ENCODE measurements around the gene SLC39A11. TPM values are rescaled to one million over a fixed set of nuclear protein-coding genes. Genes with fewer than 3 reads are reported as not detected.

Gene SLC39A11
- total and polyA plus RNA-seq, 2 of the 13 experiments (the other 11 are each of a cell fraction or from before 2014, with no cell fraction given): 17.2 to 31.5 TPM

DNA sequence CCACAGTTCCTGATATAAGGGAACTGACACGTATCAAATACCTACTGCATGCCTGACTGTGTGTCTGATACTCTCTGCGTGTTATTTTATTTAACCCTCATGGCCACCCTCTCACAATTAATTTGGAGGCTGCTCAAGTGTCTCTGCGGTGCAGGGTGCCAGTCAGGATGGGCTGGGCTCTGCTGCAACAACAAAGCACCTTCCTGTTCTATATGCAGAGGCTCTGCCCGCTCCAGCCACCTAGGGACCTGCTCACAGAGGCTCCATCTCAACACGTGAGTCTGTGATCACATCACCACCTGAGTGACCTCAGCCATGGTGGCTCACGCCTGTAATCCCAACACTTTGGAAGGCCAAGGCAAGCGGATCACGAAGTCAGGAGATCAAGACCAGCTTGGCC is 87.1 kb downstream of the SLC39A11 start:
- in situ Hi-C loops (cut with HindIII; ENCODE audit: extremely low pct_ligation_motif_present, low pct_unique_long_range_greater_than_20kb) (no loop called here), intact Hi-C loops (cut with micrococcal nuclease; ENCODE audit: unreplicated experiment) (no loop called here)
- no TSS peak for BruUV-seq (replicated peaks)
- Histone ChIP-seq H3K9me3 (ENCODE audit: low read length) (no peaks in the 10 kb centered on the region), H3K4me2 (ENCODE audit: low read depth, low read length) (no peak overlapping the region), H3K27me3 (ENCODE audit: control insufficient read depth in 1 of 2, insufficient read depth in 2 of 2, low read length in 2 of 2) (no peaks in the 10 kb centered on the region), H3K4me3 (replicated peaks in 1 of 3; ENCODE audit: insufficient read depth in 1 of 3, low read depth in 2 of 3, low read length in 3 of 3) (no peak overlapping the region), H3K4me1 (ENCODE audit: insufficient read depth, low read length) (peaks cover 14% of the 10 kb centered on the region), H3K79me2 (ENCODE audit: insufficient read depth, low read length) (no peaks in the 10 kb centered on the region), H2AFZ (ENCODE audit: low read length) (no peak overlapping the region), H4K20me1 (ENCODE audit: insufficient read depth, low read length) (no peaks in the 10 kb centered on the region), H3K36me3 (replicated peaks in 1 of 2; ENCODE audit: control insufficient read depth in 1 of 2, insufficient read depth in 2 of 2, low read length in 2 of 2) (no peaks in the 10 kb centered on the region), H3K9ac (ENCODE audit: insufficient read depth, low read depth, low read length) (no peak overlapping the region), H3K27ac (ENCODE audit: extremely low read length, insufficient read depth, low read length) (no peak overlapping the region)
- FAIRE-seq (no peak), DNase-seq (ENCODE audit: low spot score) (no peak), ATAC-seq (no peak)
- ChIA-PET CTCF (ENCODE audit: low intra/inter-chr PET ratio, low total read pairs) (no interaction called here), POLR2A (no interaction called here)
- peak; percentile 95 for TF ChIP-seq ZNF12 (CRISPR knock-in tag; IDR thresholded peaks at IDR 0.05)
- TF ChIP-seq ATF7-NPFF (CRISPR knock-in tag; IDR thresholded peaks at IDR 0.05; ENCODE audit: low read depth): no peak
- 82% methylated on average over 8 of the region's 8 CpGs for WGBS (ENCODE audit: low lambda C conversion rate)

DNA sequence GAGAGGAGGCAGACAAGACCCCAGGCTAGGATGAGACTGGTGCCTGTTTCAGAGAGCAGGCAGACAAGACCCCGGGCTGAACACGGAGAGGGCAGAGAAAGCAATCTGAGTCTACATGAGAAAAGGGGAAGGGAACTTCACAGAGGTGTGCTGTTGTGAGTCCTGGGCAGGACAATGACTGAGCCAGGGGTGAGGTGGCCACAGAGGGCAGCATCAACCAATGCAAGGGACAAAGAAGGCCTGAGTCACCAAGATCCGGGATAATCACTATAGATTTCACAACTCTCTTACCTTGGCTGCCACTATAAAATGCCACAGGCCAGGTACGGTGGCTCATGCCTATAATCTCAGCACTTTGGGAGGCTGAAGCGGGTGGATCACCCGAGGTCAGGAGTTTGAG is 89.0 kb downstream of the SLC39A11 start:
- intact Hi-C loops (cut with micrococcal nuclease; ENCODE audit: unreplicated experiment): loop anchor here (1.0 kb wide), 2 partner anchors 181 to 184 kb away; no protein-coding TSS in a partner anchor
- no peak overlapping the region for H3K9ac ChIP-seq (ENCODE audit: insufficient read depth, low read depth, low read length)
- no peak overlapping the region for H3K4me2 ChIP-seq (ENCODE audit: low read depth, low read length)
- WGBS (ENCODE audit: low lambda C conversion rate): 71% methylated on average over 6 of the region's 6 CpGs
- ATAC-seq: peak; percentile 87
- peaks cover 7% of the 10 kb centered on the region for H3K4me1 ChIP-seq (ENCODE audit: insufficient read depth, low read length)
- H4K20me1 ChIP-seq (ENCODE audit: insufficient read depth, low read length): no peaks in the 10 kb centered on the region
- H3K27ac ChIP-seq (ENCODE audit: extremely low read length, insufficient read depth, low read length): no peak overlapping the region
- CTCF ChIA-PET (ENCODE audit: low intra/inter-chr PET ratio, low total read pairs): interaction anchor here (1.1 to 1.5 kb wide), 2 partner anchors 153 to 186 kb away, joined by 3 read pairs; no protein-coding TSS in a partner anchor
- H3K27me3 ChIP-seq (ENCODE audit: control insufficient read depth in 1 of 2, insufficient read depth in 2 of 2, low read length in 2 of 2): no peaks in the 10 kb centered on the region
- no peak overlapping the region for H2AFZ ChIP-seq (ENCODE audit: low read length)
- POLR2A ChIA-PET: no interaction called here
- DNase-seq (ENCODE audit: low spot score): peak; percentile 41
- no peak overlapping the region for H3K4me3 ChIP-seq (replicated peaks in 1 of 3; ENCODE audit: insufficient read depth in 1 of 3, low read depth in 2 of 3, low read length in 3 of 3)
- no peak for FAIRE-seq
- H3K9me3 ChIP-seq (ENCODE audit: low read length): no peaks in the 10 kb centered on the region
- no TSS peak for BruUV-seq (replicated peaks)
- no peaks in the 10 kb centered on the region for H3K36me3 ChIP-seq (replicated peaks in 1 of 2; ENCODE audit: control insufficient read depth in 1 of 2, insufficient read depth in 2 of 2, low read length in 2 of 2)
- no peaks in the 10 kb centered on the region for H3K79me2 ChIP-seq (ENCODE audit: insufficient read depth, low read length)
- in situ Hi-C loops (cut with HindIII; ENCODE audit: extremely low pct_ligation_motif_present, low pct_unique_long_range_greater_than_20kb): no loop called here
- TF ChIP-seq SMC3 (IDR thresholded peaks at IDR 0.05; ENCODE audit: low read length) (peak; percentile 71), MATR3 (CRISPR knock-in tag; IDR thresholded peaks at IDR 0.05) (no peak), RAD21 (CRISPR knock-in tag; IDR thresholded peaks at IDR 0.05) (peak; percentile 73), ZNF557 (CRISPR knock-in tag; IDR thresholded peaks at IDR 0.05) (no peak), GATA4 (IDR thresholded peaks at IDR 0.05; ENCODE audit: borderline replicate concordance, low read depth) (no peak), CEBPB (IDR thresholded peaks at IDR 0.05; ENCODE audit: borderline replicate concordance, low read depth, low read length) (peak; percentile 74), RFX5 (IDR thresholded peaks at IDR 0.05; ENCODE audit: low read depth, low read length) (peak; percentile 76), EEA1 (CRISPR knock-in tag; IDR thresholded peaks at IDR 0.05; ENCODE audit: borderline replicate concordance) (no peak)
- TF ChIP-seq, protein P1, sequence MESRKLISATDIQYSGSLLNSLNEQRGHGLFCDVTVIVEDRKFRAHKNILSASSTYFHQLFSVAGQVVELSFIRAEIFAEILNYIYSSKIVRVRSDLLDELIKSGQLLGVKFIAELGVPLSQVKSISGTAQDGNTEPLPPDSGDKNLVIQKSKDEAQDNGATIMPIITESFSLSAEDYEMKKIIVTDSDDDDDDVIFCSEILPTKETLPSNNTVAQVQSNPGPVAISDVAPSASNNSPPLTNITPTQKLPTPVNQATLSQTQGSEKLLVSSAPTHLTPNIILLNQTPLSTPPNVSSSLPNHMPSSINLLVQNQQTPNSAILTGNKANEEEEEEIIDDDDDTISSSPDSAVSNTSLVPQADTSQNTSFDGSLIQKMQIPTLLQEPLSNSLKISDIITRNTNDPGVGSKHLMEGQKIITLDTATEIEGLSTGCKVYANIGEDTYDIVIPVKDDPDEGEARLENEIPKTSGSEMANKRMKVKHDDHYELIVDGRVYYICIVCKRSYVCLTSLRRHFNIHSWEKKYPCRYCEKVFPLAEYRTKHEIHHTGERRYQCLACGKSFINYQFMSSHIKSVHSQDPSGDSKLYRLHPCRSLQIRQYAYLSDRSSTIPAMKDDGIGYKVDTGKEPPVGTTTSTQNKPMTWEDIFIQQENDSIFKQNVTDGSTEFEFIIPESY (CRISPR knock-in tag; IDR thresholded peaks at IDR 0.05): no peak
- TF ChIP-seq, protein P2, sequence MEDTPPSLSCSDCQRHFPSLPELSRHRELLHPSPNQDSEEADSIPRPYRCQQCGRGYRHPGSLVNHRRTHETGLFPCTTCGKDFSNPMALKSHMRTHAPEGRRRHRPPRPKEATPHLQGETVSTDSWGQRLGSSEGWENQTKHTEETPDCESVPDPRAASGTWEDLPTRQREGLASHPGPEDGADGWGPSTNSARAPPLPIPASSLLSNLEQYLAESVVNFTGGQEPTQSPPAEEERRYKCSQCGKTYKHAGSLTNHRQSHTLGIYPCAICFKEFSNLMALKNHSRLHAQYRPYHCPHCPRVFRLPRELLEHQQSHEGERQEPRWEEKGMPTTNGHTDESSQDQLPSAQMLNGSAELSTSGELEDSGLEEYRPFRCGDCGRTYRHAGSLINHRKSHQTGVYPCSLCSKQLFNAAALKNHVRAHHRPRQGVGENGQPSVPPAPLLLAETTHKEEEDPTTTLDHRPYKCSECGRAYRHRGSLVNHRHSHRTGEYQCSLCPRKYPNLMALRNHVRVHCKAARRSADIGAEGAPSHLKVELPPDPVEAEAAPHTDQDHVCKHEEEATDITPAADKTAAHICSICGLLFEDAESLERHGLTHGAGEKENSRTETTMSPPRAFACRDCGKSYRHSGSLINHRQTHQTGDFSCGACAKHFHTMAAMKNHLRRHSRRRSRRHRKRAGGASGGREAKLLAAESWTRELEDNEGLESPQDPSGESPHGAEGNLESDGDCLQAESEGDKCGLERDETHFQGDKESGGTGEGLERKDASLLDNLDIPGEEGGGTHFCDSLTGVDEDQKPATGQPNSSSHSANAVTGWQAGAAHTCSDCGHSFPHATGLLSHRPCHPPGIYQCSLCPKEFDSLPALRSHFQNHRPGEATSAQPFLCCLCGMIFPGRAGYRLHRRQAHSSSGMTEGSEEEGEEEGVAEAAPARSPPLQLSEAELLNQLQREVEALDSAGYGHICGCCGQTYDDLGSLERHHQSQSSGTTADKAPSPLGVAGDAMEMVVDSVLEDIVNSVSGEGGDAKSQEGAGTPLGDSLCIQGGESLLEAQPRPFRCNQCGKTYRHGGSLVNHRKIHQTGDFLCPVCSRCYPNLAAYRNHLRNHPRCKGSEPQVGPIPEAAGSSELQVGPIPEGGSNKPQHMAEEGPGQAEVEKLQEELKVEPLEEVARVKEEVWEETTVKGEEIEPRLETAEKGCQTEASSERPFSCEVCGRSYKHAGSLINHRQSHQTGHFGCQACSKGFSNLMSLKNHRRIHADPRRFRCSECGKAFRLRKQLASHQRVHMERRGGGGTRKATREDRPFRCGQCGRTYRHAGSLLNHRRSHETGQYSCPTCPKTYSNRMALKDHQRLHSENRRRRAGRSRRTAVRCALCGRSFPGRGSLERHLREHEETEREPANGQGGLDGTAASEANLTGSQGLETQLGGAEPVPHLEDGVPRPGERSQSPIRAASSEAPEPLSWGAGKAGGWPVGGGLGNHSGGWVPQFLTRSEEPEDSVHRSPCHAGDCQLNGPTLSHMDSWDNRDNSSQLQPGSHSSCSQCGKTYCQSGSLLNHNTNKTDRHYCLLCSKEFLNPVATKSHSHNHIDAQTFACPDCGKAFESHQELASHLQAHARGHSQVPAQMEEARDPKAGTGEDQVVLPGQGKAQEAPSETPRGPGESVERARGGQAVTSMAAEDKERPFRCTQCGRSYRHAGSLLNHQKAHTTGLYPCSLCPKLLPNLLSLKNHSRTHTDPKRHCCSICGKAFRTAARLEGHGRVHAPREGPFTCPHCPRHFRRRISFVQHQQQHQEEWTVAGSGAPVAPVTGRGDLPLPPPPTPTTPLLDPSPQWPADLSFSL (CRISPR knock-in tag; IDR thresholded peaks at IDR 0.05): 0 out of 2 replicates have a peak, but pooled peaks have one; percentile 5

Data from HepG2 (cell line).